IMR-90 (cell line): ENCODE data around the gene TIE1. TPM values are rescaled to one million over a fixed set of nuclear protein-coding genes. Genes with fewer than 3 reads are reported as not detected.
A peak's percentile ranks its signal among the peaks of the same experiment; 100 is the strongest.

Source experiments
- ATAC-seq: fragments of 200-7000 bp; cut with Tn5 transposase; 2 replicates; pipeline ENCODE4 v1.9.1; 2020; ENCODE audit warnings: low read depth, mild to moderate bottlenecking, moderate library complexity
- BruUV-seq: library from RNA; stranded (reverse); fragments of 400-500 nt; replicated peaks from 2 replicates; lab custom pipeline; 2021; lab: Mats Ljungman, UMichigan
- CTCF ChIA-PET: fragments of 300-600 bp; formaldehyde crosslinking; extraction: SDS; loops from one replicate; lab custom pipeline; 2021; ENCODE audit warnings: antibody characterized with exemption; lab: Yijun Ruan, JAX
- POLR2A ChIA-PET: fragments of 300-600 bp; sonication (Branson Sonifier 250); formaldehyde crosslinking; loops from one replicate; lab custom pipeline; 2022; ENCODE audit warnings: antibody characterized with exemption; ENCODE audit not compliant: unreplicated experiment; lab: Charles Lee
- DNase-seq: peaks from one replicate; pipeline ENCODE4 v3.0.0; 2013
- H2AFZ ChIP-seq: replicated peaks from 2 replicates; pipeline ENCODE3; 2013; ENCODE audit warnings: low read length, mild to moderate bottlenecking; ENCODE audit not compliant: poor library complexity
- H2AK5ac ChIP-seq: 2 replicates; pipeline ENCODE4 v1.6.1; 2013; ENCODE audit warnings: low read depth, low read length, inconsistent platforms
- H2AK9ac ChIP-seq: replicated peaks from 2 replicates; pipeline ENCODE3; 2013; ENCODE audit warnings: mild to moderate bottlenecking, low read depth, low read length, moderate library complexity; ENCODE audit not compliant: poor library complexity
- H2BK120ac ChIP-seq: 2 replicates; pipeline ENCODE4 v1.6.1; 2013; ENCODE audit warnings: low read depth, low read length, inconsistent platforms
- H2BK15ac ChIP-seq: 3 replicates; pipeline ENCODE4 v1.6.1; 2013; ENCODE audit warnings: low read depth, low read length, inconsistent platforms
- H2BK20ac ChIP-seq: 2 replicates; pipeline ENCODE4 v1.6.1; 2013; ENCODE audit warnings: low read depth, mild to moderate bottlenecking, inconsistent platforms, low read length, moderate library complexity
- H2BK5ac ChIP-seq: 2 replicates; pipeline ENCODE4 v1.6.1; 2013; ENCODE audit warnings: mild to moderate bottlenecking, low read depth, low read length, inconsistent platforms; ENCODE audit not compliant: poor library complexity, severe bottlenecking
- H3K14ac ChIP-seq: replicated peaks from 2 replicates; pipeline ENCODE4 v1.6.1; 2013; ENCODE audit warnings: low read depth, low read length, inconsistent platforms
- H3K18ac ChIP-seq: 2 replicates; pipeline ENCODE4 v1.6.1; 2013; ENCODE audit warnings: low read depth, low read length, control low read depth
- H3K23ac ChIP-seq: 2 replicates; pipeline ENCODE4 v1.6.1; 2013; ENCODE audit warnings: low read depth, low read length, inconsistent platforms
- H3K27ac ChIP-seq: 2 replicates; pipeline ENCODE4 v1.5.1; 2013; ENCODE audit warnings: mild to moderate bottlenecking, control low read depth, low read length; ENCODE audit not compliant: insufficient read depth
- H3K27me3 ChIP-seq: 2 replicates; pipeline ENCODE4 v1.6.1; 2013; ENCODE audit warnings: low read length; ENCODE audit not compliant: control insufficient read depth, insufficient read depth
- H3K36me3 ChIP-seq: 2 replicates; pipeline ENCODE4 v1.6.1; 2013; ENCODE audit warnings: low read length, mixed read lengths; ENCODE audit not compliant: control insufficient read depth, insufficient read depth
- H3K4ac ChIP-seq: 2 replicates; pipeline ENCODE4 v1.6.1; 2013; ENCODE audit warnings: low read depth, low read length, inconsistent platforms
- H3K4me1 ChIP-seq: 2 replicates; pipeline ENCODE4 v1.6.1; 2013; ENCODE audit warnings: low read length, mixed read lengths; ENCODE audit not compliant: control insufficient read depth, insufficient read depth
- H3K4me2 ChIP-seq: 2 replicates; pipeline ENCODE4 v1.6.1; 2013; ENCODE audit warnings: low read depth, mild to moderate bottlenecking, control low read depth, low read length, moderate library complexity
- H3K4me3 ChIP-seq: 2 replicates; pipeline ENCODE4 v1.5.1; 2013; ENCODE audit warnings: low read depth, mild to moderate bottlenecking, control low read depth, low read length, moderate library complexity; ENCODE audit not compliant: insufficient read depth
- H3K56ac ChIP-seq: 2 replicates; pipeline ENCODE4 v1.6.1; 2013; ENCODE audit warnings: low read length, inconsistent platforms; ENCODE audit not compliant: insufficient read depth; ENCODE audit errors: extremely low read depth
- H3K79me1 ChIP-seq, 2 experiments: 2 replicates each; pipeline ENCODE4 v1.6.1; 2013; ENCODE audit warnings: low read length in 2 of 2, inconsistent platforms in 1 of 2, low read depth in 1 of 2
- H3K9ac ChIP-seq: 2 replicates; pipeline ENCODE4 v1.6.1; 2013; ENCODE audit warnings: low read depth, low read length, control low read depth
- H3K9me1 ChIP-seq: 2 replicates; pipeline ENCODE4 v1.6.1; 2013; ENCODE audit warnings: low read length, inconsistent platforms; ENCODE audit not compliant: insufficient read depth
- H3K9me3 ChIP-seq: 2 replicates; pipeline ENCODE4 v1.6.1; 2013; ENCODE audit warnings: low read length; ENCODE audit not compliant: control insufficient read depth, insufficient read depth
- H4K20me1 ChIP-seq: 2 replicates; pipeline ENCODE4 v1.6.1; 2013; ENCODE audit warnings: low read length, inconsistent platforms; ENCODE audit not compliant: insufficient read depth
- H4K5ac ChIP-seq: 2 replicates; pipeline ENCODE4 v1.6.1; 2013; ENCODE audit warnings: mild to moderate bottlenecking, low read depth, low read length, control low read depth
- H4K8ac ChIP-seq, 2 experiments: 2 replicates each; pipeline ENCODE4 v1.6.1; 2013; ENCODE audit warnings: low read depth in 2 of 2, low read length in 2 of 2, control low read depth in 1 of 2, inconsistent platforms in 1 of 2
- H4K91ac ChIP-seq: 2 replicates; pipeline ENCODE4 v1.6.1; 2013; ENCODE audit warnings: low read depth, low read length, inconsistent platforms; ENCODE audit not compliant: insufficient read depth
- BHLHE40 ChIP-seq: fragments of 150-350 bp; IDR thresholded peaks from 2 replicates; pipeline ENCODE4 v1.6.1; 2016; ENCODE audit warnings: mild to moderate bottlenecking, low read depth, low read length
- CEBPB ChIP-seq: IDR thresholded peaks from 2 replicates; pipeline ENCODE4 v1.6.1; 2012; ENCODE audit warnings: low read depth, low read length, improper control_type of control experiment
- CHD1 ChIP-seq: IDR thresholded peaks from 2 replicates; pipeline ENCODE4 v1.6.1; 2012; ENCODE audit warnings: low read depth, low read length, improper control_type of control experiment
- FOS ChIP-seq: fragments of 150-350 bp; IDR thresholded peaks from 2 replicates; pipeline ENCODE4 v1.6.1; 2016; ENCODE audit warnings: low read depth, low read length
- MAFK ChIP-seq: IDR thresholded peaks from 2 replicates; pipeline ENCODE4 v1.6.1; 2012; ENCODE audit warnings: low read depth, low read length, improper control_type of control experiment
- MAZ ChIP-seq: IDR thresholded peaks from 2 replicates; pipeline ENCODE4 v1.6.1; 2012; ENCODE audit warnings: low read depth, mild to moderate bottlenecking, low read length, improper control_type of control experiment, moderate library complexity, borderline replicate concordance
- NFE2L2 ChIP-seq: fragments of 150-350 bp; IDR thresholded peaks from 2 replicates; pipeline ENCODE4 v1.6.1; 2016; ENCODE audit warnings: low read depth, mild to moderate bottlenecking, low read length
- POLR2A ChIP-seq: IDR thresholded peaks from 2 replicates; pipeline ENCODE4 v1.6.1; 2012; ENCODE audit warnings: mild to moderate bottlenecking, low read depth, low read length
- RAD21 ChIP-seq: IDR thresholded peaks from 2 replicates; pipeline ENCODE4 v1.6.1; 2012; ENCODE audit warnings: low read length, improper control_type of control experiment
- RCOR1 ChIP-seq: IDR thresholded peaks from 2 replicates; pipeline ENCODE4 v1.6.1; 2012; ENCODE audit warnings: mild to moderate bottlenecking, low read length, improper control_type of control experiment; ENCODE audit not compliant: insufficient replicate concordance
- RFX5 ChIP-seq: IDR thresholded peaks from 2 replicates; pipeline ENCODE4 v1.8.0; 2012; ENCODE audit warnings: low read depth, mild to moderate bottlenecking, low read length, moderate library complexity
- WGBS, 2 experiments: methylation state at CpG; one replicate each; pipeline versions ENCODE4 v1.1.5 to v1.1.7; 2013; ENCODE audit warnings: missing lambda C conversion rate in 2 of 2; ENCODE audit not compliant: insufficient read length in 1 of 2; ENCODE audit errors: extremely low coverage in 2 of 2; 5-methylcytosine and 5-hydroxymethylcytosine counted together
- dilution Hi-C: fragments of 300-500 bp; cut with HindIII; formaldehyde crosslinking; loops from one replicate; pipeline ENCODE4 v1.14.3; 2018; ENCODE audit warnings: low sequenced_read_pairs; ENCODE audit not compliant: unreplicated experiment
- in situ Hi-C: fragments of 300-500 bp; cut with MboI; formaldehyde crosslinking; loops from 3 replicates; pipeline ENCODE4 v1.14.3; 2019; ENCODE audit warnings: low sequenced_read_pairs, inconsistent platforms, mixed read lengths
- intact Hi-C: fragments of 100-400 bp; cut with micrococcal nuclease; formaldehyde crosslinking; loops from 2 replicates; pipeline ENCODE4 v1.10.0; 2022
- polyA plus RNA-seq, 3 experiments: library from polyadenylated mRNA; depleted of rRNA; stranded (reverse); fragments of >200 nt; gene quantifications; 2 replicates each; pipeline ENCODE4 v1.2.3, GENCODE V29; 2012; ENCODE audit warnings: low replicate concordance in 1 of 3
- total RNA-seq: library from RNA; depleted of rRNA; stranded (reverse); fragments of >200 nt; gene quantifications from 2 replicates; pipeline ENCODE4 v1.2.3, GENCODE V29; 2012
- TF ChIP-seq, protein P1 (sequence below): conservative IDR thresholded peaks from 2 replicates; pipeline ENCODE4 v1.5.1; 2012; ENCODE audit warnings: mild to moderate bottlenecking, low read depth, low read length, improper control_type of control experiment
- TF ChIP-seq, protein P2 (sequence below): fragments of 150-350 bp; IDR thresholded peaks from 2 replicates; pipeline ENCODE4 v1.6.1; 2017; ENCODE audit warnings: mild to moderate bottlenecking, antibody characterized with exemption, low read length, low read depth
- TF ChIP-seq, protein P3 (sequence below): fragments of 150-350 bp; IDR thresholded peaks from 2 replicates; pipeline ENCODE4 v1.6.1; 2016; ENCODE audit warnings: low read depth, mild to moderate bottlenecking, low read length, moderate library complexity, borderline replicate concordance

Gene TIE1
- total and polyA plus RNA-seq, 2 of the 4 experiments (the other 2 are of a cell fraction): 2.3 to 7.5 TPM

DNA sequence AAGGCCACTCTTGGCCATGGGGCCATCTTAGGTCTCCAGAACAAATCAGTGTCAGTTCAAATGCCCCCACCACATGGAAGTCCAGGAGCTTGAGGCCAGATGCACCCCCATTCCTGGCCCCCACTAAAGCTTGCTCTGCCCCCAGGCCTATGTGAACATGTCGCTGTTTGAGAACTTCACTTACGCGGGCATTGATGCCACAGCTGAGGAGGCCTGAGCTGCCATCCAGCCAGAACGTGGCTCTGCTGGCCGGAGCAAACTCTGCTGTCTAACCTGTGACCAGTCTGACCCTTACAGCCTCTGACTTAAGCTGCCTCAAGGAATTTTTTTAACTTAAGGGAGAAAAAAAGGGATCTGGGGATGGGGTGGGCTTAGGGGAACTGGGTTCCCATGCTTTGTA, 21.7 kb downstream of the TIE1 start:
- no TSS peak for BruUV-seq
- intact Hi-C loops: no loop called here

More for the DNA sequence above, 21.7 kb downstream of the TIE1 start:
- Histone ChIP-seq H3K14ac (no peak overlapping the region), H2AK5ac (no peak overlapping the region), H3K4me2 (no peak overlapping the region), H3K27ac (no peak overlapping the region), H3K23ac (no peak overlapping the region), H3K9me3 (no peaks in the 10 kb centered on the region), H3K4ac (no peak overlapping the region), H3K27me3 (no peaks in the 10 kb centered on the region), H2BK20ac (no peak overlapping the region), H3K56ac (no peak overlapping the region), H2BK5ac (no peak overlapping the region), H3K4me3 (no peak overlapping the region), H2AK9ac (no peak overlapping the region), H4K91ac (no peak overlapping the region), H3K36me3 (no peaks in the 10 kb centered on the region), H4K20me1 (no peaks in the 10 kb centered on the region), H3K4me1 (peaks cover 6% of the 10 kb centered on the region), H4K5ac (no peak overlapping the region), H4K8ac (no peak overlapping the region), H3K9ac (no peak overlapping the region), H3K9me1 (no peaks in the 10 kb centered on the region; the same call in 1 of the 2 replicates), H2BK120ac (no peak overlapping the region), H3K79me1 (no peaks in the 10 kb centered on the region), H2AFZ (peak overlapping the region; percentile 61), H2BK15ac (no peak overlapping the region), H3K18ac (no peak overlapping the region)
- CTCF ChIA-PET: no interaction called here
- DNase-seq (no peak), ATAC-seq (no peak)
- dilution Hi-C loops (no loop called here), in situ Hi-C loops (no loop called here)
- POLR2A ChIA-PET: no interaction called here
- TF ChIP-seq FOS (no peak), NFE2L2 (no peak), CHD1 (no peak), POLR2A (no peak), RAD21 (no peak), RFX5 (no peak), MAFK (no peak), RCOR1 (no peak), BHLHE40 (no peak), CEBPB (no peak), MAZ (no peak)
- TF ChIP-seq, protein P1, sequence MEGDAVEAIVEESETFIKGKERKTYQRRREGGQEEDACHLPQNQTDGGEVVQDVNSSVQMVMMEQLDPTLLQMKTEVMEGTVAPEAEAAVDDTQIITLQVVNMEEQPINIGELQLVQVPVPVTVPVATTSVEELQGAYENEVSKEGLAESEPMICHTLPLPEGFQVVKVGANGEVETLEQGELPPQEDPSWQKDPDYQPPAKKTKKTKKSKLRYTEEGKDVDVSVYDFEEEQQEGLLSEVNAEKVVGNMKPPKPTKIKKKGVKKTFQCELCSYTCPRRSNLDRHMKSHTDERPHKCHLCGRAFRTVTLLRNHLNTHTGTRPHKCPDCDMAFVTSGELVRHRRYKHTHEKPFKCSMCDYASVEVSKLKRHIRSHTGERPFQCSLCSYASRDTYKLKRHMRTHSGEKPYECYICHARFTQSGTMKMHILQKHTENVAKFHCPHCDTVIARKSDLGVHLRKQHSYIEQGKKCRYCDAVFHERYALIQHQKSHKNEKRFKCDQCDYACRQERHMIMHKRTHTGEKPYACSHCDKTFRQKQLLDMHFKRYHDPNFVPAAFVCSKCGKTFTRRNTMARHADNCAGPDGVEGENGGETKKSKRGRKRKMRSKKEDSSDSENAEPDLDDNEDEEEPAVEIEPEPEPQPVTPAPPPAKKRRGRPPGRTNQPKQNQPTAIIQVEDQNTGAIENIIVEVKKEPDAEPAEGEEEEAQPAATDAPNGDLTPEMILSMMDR: no peak
- TF ChIP-seq, protein P2, sequence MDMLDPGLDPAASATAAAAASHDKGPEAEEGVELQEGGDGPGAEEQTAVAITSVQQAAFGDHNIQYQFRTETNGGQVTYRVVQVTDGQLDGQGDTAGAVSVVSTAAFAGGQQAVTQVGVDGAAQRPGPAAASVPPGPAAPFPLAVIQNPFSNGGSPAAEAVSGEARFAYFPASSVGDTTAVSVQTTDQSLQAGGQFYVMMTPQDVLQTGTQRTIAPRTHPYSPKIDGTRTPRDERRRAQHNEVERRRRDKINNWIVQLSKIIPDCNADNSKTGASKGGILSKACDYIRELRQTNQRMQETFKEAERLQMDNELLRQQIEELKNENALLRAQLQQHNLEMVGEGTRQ: no peak
- TF ChIP-seq, protein P3, sequence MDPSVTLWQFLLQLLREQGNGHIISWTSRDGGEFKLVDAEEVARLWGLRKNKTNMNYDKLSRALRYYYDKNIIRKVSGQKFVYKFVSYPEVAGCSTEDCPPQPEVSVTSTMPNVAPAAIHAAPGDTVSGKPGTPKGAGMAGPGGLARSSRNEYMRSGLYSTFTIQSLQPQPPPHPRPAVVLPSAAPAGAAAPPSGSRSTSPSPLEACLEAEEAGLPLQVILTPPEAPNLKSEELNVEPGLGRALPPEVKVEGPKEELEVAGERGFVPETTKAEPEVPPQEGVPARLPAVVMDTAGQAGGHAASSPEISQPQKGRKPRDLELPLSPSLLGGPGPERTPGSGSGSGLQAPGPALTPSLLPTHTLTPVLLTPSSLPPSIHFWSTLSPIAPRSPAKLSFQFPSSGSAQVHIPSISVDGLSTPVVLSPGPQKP: no peak
- WGBS, 2 experiments: no CpG with 5 or more reads among the region's 5 CpGs
